ENCODE measurements around the gene GUCD1. TPM values are rescaled to one million over a fixed set of nuclear protein-coding genes. Genes with fewer than 3 reads are reported as not detected.

Gene GUCD1
- total and polyA plus RNA-seq, 10 of the 15 experiments (the other 5 are each of a cell fraction or from before 2014, with no cell fraction given): 56.0 to 177 (median 88.2) TPM

- intact Hi-C loops (cut with micrococcal nuclease; ENCODE audit: unreplicated experiment) (no loop called here), in situ Hi-C loops (cut with MboI) (no loop called here)
- ChIA-PET RAD21 (ENCODE audit: unreplicated experiment) (interaction anchor here (0.6 to 1.2 kb wide), 4 partner anchors 10 to 75 kb away, joined by 3 to 4 read pairs (median 4); no protein-coding TSS in a partner anchor), CTCF (interaction anchor here (1.0 to 14.8 kb wide), 3 partner anchors 10 to 67 kb away, joined by 3 to 332 read pairs (median 12); partner anchors contain the start of gene ADORA2A), POLR2A (interaction anchor here (0.6 kb wide), 1 partner anchor 94 kb away, joined by 3 read pairs; no protein-coding TSS in a partner anchor), SMC1A (ENCODE audit: uncharacterized antibody, unreplicated experiment) (interaction anchor here (0.8 to 2.1 kb wide), 5 partner anchors 14 to 62 kb away, joined by 3 to 5 read pairs (median 3); no protein-coding TSS in a partner anchor)
- Histone ChIP-seq H3K79me2 (ENCODE audit: control insufficient read depth, insufficient read depth, low read length) (no peaks in the 10 kb centered on the region), H3K9me3 (replicated peaks; ENCODE audit: control insufficient read depth, insufficient read depth, low read length) (no peaks in the 10 kb centered on the region), H3K9ac (ENCODE audit: control insufficient read depth, insufficient read depth, low read length) (no peak overlapping the region), H3K27me3 (replicated peaks in 1 of 2; ENCODE audit: control insufficient read depth in 2 of 2, insufficient read depth in 2 of 2, low read length in 1 of 2) (no peaks in the 10 kb centered on the region; a peak in 1 of 4 replicates), H2AFZ (ENCODE audit: control insufficient read depth, low read depth, low read length) (no peak overlapping the region), H3K4me2 (ENCODE audit: control insufficient read depth, insufficient read depth) (no peak overlapping the region), H3K36me3 (ENCODE audit: control insufficient read depth in 2 of 2, insufficient read depth in 2 of 2, low read length in 1 of 2) (no peaks in the 10 kb centered on the region), H3K4me1 (ENCODE audit: control insufficient read depth, insufficient read depth, low read length) (no peaks in the 10 kb centered on the region), H3K27ac (ENCODE audit: control insufficient read depth, insufficient read depth) (no peak overlapping the region), H4K20me1 (ENCODE audit: control insufficient read depth, insufficient read depth) (no peaks in the 10 kb centered on the region), H3K4me3 (no peak overlapping the region)
- no TSS peak for BruUV-seq (replicated peaks)
- WGBS (ENCODE audit: insufficient coverage, insufficient replicate concordance, low lambda C conversion rate, missing lambda C conversion rate): 50% methylated on average over 2 of the region's 2 CpGs
- TF ChIP-seq MEF2A (IDR thresholded peaks at IDR 0.05; ENCODE audit: insufficient read depth, low read depth, low read length): no peak
- no peak for TF ChIP-seq MYC (IDR thresholded peaks at IDR 0.05; ENCODE audit: insufficient read depth, insufficient read length, insufficient replicate concordance, low read length, severe bottlenecking)
- TF ChIP-seq, protein P1, sequence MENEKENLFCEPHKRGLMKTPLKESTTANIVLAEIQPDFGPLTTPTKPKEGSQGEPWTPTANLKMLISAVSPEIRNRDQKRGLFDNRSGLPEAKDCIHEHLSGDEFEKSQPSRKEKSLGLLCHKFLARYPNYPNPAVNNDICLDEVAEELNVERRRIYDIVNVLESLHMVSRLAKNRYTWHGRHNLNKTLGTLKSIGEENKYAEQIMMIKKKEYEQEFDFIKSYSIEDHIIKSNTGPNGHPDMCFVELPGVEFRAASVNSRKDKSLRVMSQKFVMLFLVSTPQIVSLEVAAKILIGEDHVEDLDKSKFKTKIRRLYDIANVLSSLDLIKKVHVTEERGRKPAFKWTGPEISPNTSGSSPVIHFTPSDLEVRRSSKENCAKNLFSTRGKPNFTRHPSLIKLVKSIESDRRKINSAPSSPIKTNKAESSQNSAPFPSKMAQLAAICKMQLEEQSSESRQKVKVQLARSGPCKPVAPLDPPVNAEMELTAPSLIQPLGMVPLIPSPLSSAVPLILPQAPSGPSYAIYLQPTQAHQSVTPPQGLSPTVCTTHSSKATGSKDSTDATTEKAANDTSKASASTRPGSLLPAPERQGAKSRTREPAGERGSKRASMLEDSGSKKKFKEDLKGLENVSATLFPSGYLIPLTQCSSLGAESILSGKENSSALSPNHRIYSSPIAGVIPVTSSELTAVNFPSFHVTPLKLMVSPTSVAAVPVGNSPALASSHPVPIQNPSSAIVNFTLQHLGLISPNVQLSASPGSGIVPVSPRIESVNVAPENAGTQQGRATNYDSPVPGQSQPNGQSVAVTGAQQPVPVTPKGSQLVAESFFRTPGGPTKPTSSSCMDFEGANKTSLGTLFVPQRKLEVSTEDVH (IDR thresholded peaks at IDR 0.05; ENCODE audit: low read depth, partially characterized antibody): no peak
- no peak for TF ChIP-seq ZNF24 (IDR thresholded peaks at IDR 0.05)
- no peak for DNase-seq (ENCODE audit: low read depth, low spot score)
- no peak for FAIRE-seq
- no peak for ATAC-seq
Observed at GRCh38 chr22:24496661-24497060, 58.3 kb downstream of the GUCD1 start.

Data from GM12878 (cell line).